HCT116 (cell line): ENCODE measurements around the gene HSF2BP. TPM values are rescaled to one million over a fixed set of nuclear protein-coding genes. Genes with fewer than 3 reads are reported as not detected.
"Not testable (repeated sequence)": the region's sequence is repeated elsewhere in the genome, so short reads cannot be mapped to it uniquely, and the experiment has no call there.

Source experiments
- ATAC-seq: fragments of 200-7000 bp; cut with Tn5 transposase; 2 replicates; pipeline ENCODE4 v1.9.1; 2020; ENCODE audit warnings: mild to moderate bottlenecking, moderate library complexity
- BruUV-seq: library from RNA; stranded (reverse); fragments of 400-500 nt; replicated peaks from 2 replicates; lab custom pipeline; 2021; lab: Mats Ljungman, UMichigan
- CTCF ChIA-PET: fragments of 300-600 bp; sonication (Branson Sonifier 250); formaldehyde crosslinking; loops from one replicate; lab custom pipeline; 2021; ENCODE audit warnings: antibody characterized with exemption; lab: Charles Lee
- POLR2A ChIA-PET: fragments of 300-600, 350-600 bp; sonication (Branson Sonifier 250); formaldehyde crosslinking; loops from one replicate; lab custom pipeline; 2021; ENCODE audit warnings: antibody characterized with exemption; lab: Charles Lee
- RAD21 ChIA-PET, 2 experiments: fragments of 300-600 bp; sonication (Branson Sonifier 250); formaldehyde crosslinking; loops; one replicate each; lab custom pipeline; 2023; ENCODE audit warnings: low total read pairs in 2 of 2; ENCODE audit not compliant: uncharacterized antibody in 2 of 2, unreplicated experiment in 2 of 2, low non-redundant PET in 1 of 2; lab: Charles Lee
- DNase-seq: peaks from one replicate; pipeline ENCODE4 v3.0.0-alpha.2; 2010; ENCODE audit warnings: low read depth, low spot score
- H2AFZ ChIP-seq: fragments of 200-600 bp; shearing (Covaris generic), sonication (generic); 2 replicates; pipeline ENCODE4 v1.6.1; 2017; ENCODE audit warnings: low read depth, mixed run types, mixed read lengths, antibody characterized with exemption, low read length; ENCODE audit not compliant: poor library complexity, severe bottlenecking
- H3K27ac ChIP-seq: 2 replicates; pipeline ENCODE4 v1.5.1; 2012; ENCODE audit warnings: low read depth, low read length
- H3K27me3 ChIP-seq: fragments of 200-600 bp; sonication (generic); 2 replicates; pipeline ENCODE4 v1.6.1; 2016; ENCODE audit warnings: mixed run types, low read length, mixed read lengths; ENCODE audit not compliant: insufficient read depth
- H3K36me3 ChIP-seq, 2 experiments: fragments of 200-500 bp in 1 of 2; fragments of 200-600 bp in 1 of 2; sonication (Bioruptor generic) in 1 of 2; sonication (generic) in 1 of 2; 2 replicates each; pipeline versions ENCODE4 v1.5.1 to v1.6.1; 2014 to 2016; ENCODE audit warnings: low read length in 2 of 2, inconsistent platforms in 1 of 2, mixed read lengths in 1 of 2, mixed run types in 1 of 2; ENCODE audit not compliant: insufficient read depth in 2 of 2, control insufficient read depth in 1 of 2
- H3K4me1 ChIP-seq, 2 experiments: fragments of 200-600 bp in 1 of 2; sonication (generic) in 1 of 2; 2 replicates each; pipeline versions ENCODE4 v1.5.1 to v1.6.1; 2012 to 2017; ENCODE audit warnings: low read length in 2 of 2, inconsistent platforms in 1 of 2, mild to moderate bottlenecking in 1 of 2, mixed read lengths in 1 of 2, mixed run types in 1 of 2, moderate library complexity in 1 of 2; ENCODE audit not compliant: insufficient read depth in 2 of 2, control insufficient read depth in 1 of 2
- H3K4me2 ChIP-seq: fragments of 200-600 bp; sonication (generic); 2 replicates; pipeline ENCODE4 v1.6.1; 2017; ENCODE audit warnings: mixed run types, low read length, mixed read lengths
- H3K4me3 ChIP-seq, 2 experiments: fragments of 200-600 bp in 1 of 2; sonication (generic) in 1 of 2; replicated peaks in 1 of 2; 2 replicates each; pipeline ENCODE4 v1.5.1; 2011 to 2016; ENCODE audit warnings: low read length in 2 of 2, control low read depth in 1 of 2, low read depth in 1 of 2, mild to moderate bottlenecking in 1 of 2, mixed read lengths in 1 of 2, mixed run types in 1 of 2
- H3K79me2 ChIP-seq: fragments of 200-600 bp; sonication (generic); 2 replicates; pipeline ENCODE4 v1.6.1; 2017; ENCODE audit warnings: mild to moderate bottlenecking, mixed run types, low read length, moderate library complexity, mixed read lengths; ENCODE audit not compliant: insufficient read depth
- H3K9ac ChIP-seq: fragments of 200-600 bp; sonication (generic); 2 replicates; pipeline ENCODE4 v1.6.1; 2016; ENCODE audit warnings: low read length, mixed read lengths
- H3K9me2 ChIP-seq: fragments of 200-600 bp; sonication (generic), shearing (Covaris generic); 2 replicates; pipeline ENCODE4 v1.6.1; 2017; ENCODE audit warnings: mixed run types, mild to moderate bottlenecking, moderate library complexity; ENCODE audit not compliant: insufficient read depth
- H3K9me3 ChIP-seq, 2 experiments: fragments of 200-500 bp in 1 of 2; fragments of 200-600 bp in 1 of 2; sonication (Bioruptor generic) in 1 of 2; sonication (generic) in 1 of 2; 2 replicates each; pipeline ENCODE4 v1.6.1; 2014 to 2017; ENCODE audit warnings: low read length in 2 of 2, mixed read lengths in 2 of 2, inconsistent platforms in 1 of 2, low read depth in 1 of 2, mild to moderate bottlenecking in 1 of 2, mixed run types in 1 of 2, moderate library complexity in 1 of 2; ENCODE audit not compliant: control insufficient read depth in 1 of 2, insufficient read depth in 1 of 2
- H4K20me1 ChIP-seq: fragments of 200-600 bp; sonication (generic), shearing (Covaris generic); 2 replicates; pipeline ENCODE4 v1.6.1; 2017; ENCODE audit warnings: mixed run types, mild to moderate bottlenecking, moderate library complexity; ENCODE audit not compliant: insufficient read depth
- ATF3 ChIP-seq: IDR thresholded peaks from 2 replicates; pipeline ENCODE4 v1.6.1; 2012
- CBX3 ChIP-seq: IDR thresholded peaks from 2 replicates; pipeline ENCODE4 v1.6.1; 2012; ENCODE audit warnings: low read depth
- ELF1 ChIP-seq: IDR thresholded peaks from 2 replicates; pipeline ENCODE4 v1.6.1; 2012; ENCODE audit warnings: low read depth, borderline replicate concordance
- EZH2 ChIP-seq: fragments of 200-600 bp; sonication (generic); IDR thresholded peaks from 2 replicates; pipeline ENCODE4 v1.6.1; 2017; ENCODE audit warnings: antibody characterized with exemption, mixed run types
- EZH2phosphoT487 ChIP-seq: fragments of 200-600 bp; IDR thresholded peaks from 2 replicates; pipeline ENCODE4 v1.6.1; 2018; ENCODE audit warnings: antibody characterized with exemption, borderline replicate concordance
- JUND ChIP-seq: IDR thresholded peaks from 2 replicates; pipeline ENCODE4 v1.6.1; 2012
- POLR2A ChIP-seq: IDR thresholded peaks from 2 replicates; pipeline ENCODE4 v1.7.0; 2011; ENCODE audit warnings: borderline replicate concordance; ENCODE audit not compliant: insufficient read depth, insufficient read length; ENCODE audit errors: extremely low read depth
- RAD21 ChIP-seq: IDR thresholded peaks from 2 replicates; pipeline ENCODE4 v1.6.1; 2012; ENCODE audit warnings: low read depth, mild to moderate bottlenecking
- REST ChIP-seq: IDR thresholded peaks from 2 replicates; pipeline ENCODE4 v1.6.1; 2012; ENCODE audit warnings: low read depth
- SP1 ChIP-seq: IDR thresholded peaks from 2 replicates; pipeline ENCODE4 v1.6.1; 2012; ENCODE audit warnings: low read depth
- YY1 ChIP-seq: IDR thresholded peaks from 2 replicates; pipeline ENCODE4 v1.6.1; 2011; ENCODE audit warnings: low read length, low read depth, moderate library complexity, mild to moderate bottlenecking; ENCODE audit not compliant: insufficient replicate concordance; ENCODE audit errors: extremely low read depth
- ZBTB33 ChIP-seq: IDR thresholded peaks from 2 replicates; pipeline ENCODE4 v1.6.1; 2011; ENCODE audit warnings: mild to moderate bottlenecking, low read length, moderate library complexity; ENCODE audit not compliant: insufficient replicate concordance; ENCODE audit errors: extremely low read depth
- ZFX ChIP-seq: fragments of 450-650 bp; IDR thresholded peaks from 2 replicates; pipeline ENCODE4 v1.6.1; 2017
- ZNF274 ChIP-seq: fragments of 200-500 bp; sonication (Bioruptor generic); IDR thresholded peaks from 2 replicates; pipeline ENCODE4 v1.6.1; 2014; ENCODE audit warnings: mild to moderate bottlenecking, low read depth, low read length, inconsistent platforms
- intact Hi-C: fragments of 100-400 bp; cut with micrococcal nuclease; formaldehyde crosslinking; loops from 2 replicates; pipeline ENCODE4 v1.10.0; 2022
- total RNA-seq: library from RNA; stranded (reverse); gene quantifications from one replicate; pipeline ENCODE4 v1.2.1, GENCODE V29; 2021; ENCODE audit not compliant: unreplicated experiment

The HSF2BP gene
- total RNA-seq, 1 experiment from 2014 or later: 0.59 TPM

- TF ChIP-seq REST (no peak), ATF3 (no peak), YY1 (no peak), SP1 (no peak), EZH2phosphoT487 (no peak), POLR2A (no peak), ZNF274 (no peak), CBX3 (no peak)
- TF ChIP-seq, all 23 proteins: peak for 0
These were observed 39.9 kb downstream of the HSF2BP start (continued) for GRCh38 chr21:43619344-43619743.

GRCh38 chr21:43618940-43619339 is 40.3 kb downstream of the HSF2BP start:
- POLR2A ChIA-PET: no interaction called here
- H3K9ac ChIP-seq: no peak overlapping the region
- BruUV-seq: no TSS peak

GRCh38 chr21:43616861-43617260 is 42.4 kb downstream of the HSF2BP start:
- not testable (repeated sequence) for BruUV-seq

More at GRCh38 chr21:43618940-43619339, 40.3 kb downstream of the HSF2BP start:
- no peak for ATAC-seq
- Histone ChIP-seq H3K4me2 (no peak overlapping the region), H3K27me3 (no peaks in the 10 kb centered on the region), H3K4me1 (no peaks in the 10 kb centered on the region), H4K20me1 (no peaks in the 10 kb centered on the region), H3K36me3 (no peaks in the 10 kb centered on the region), H3K79me2 (no peaks in the 10 kb centered on the region), H2AFZ (no peak overlapping the region)
- no peak for DNase-seq
- CTCF ChIA-PET: interaction anchor here (0.7 kb wide), 1 partner anchor 9 kb away, joined by 3 read pairs; no protein-coding TSS in a partner anchor
- RAD21 ChIA-PET: no interaction called here
- no peak for TF ChIP-seq ZFX
- no peak for TF ChIP-seq ELF1
- TF ChIP-seq YY1: no peak
- no peak for TF ChIP-seq EZH2
- no peak for TF ChIP-seq RAD21
- TF ChIP-seq ZBTB33: no peak
- no peak for TF ChIP-seq JUND
- TF ChIP-seq, all 23 proteins: peak for 0
- H3K4me3 ChIP-seq: no peak overlapping the region
- H3K9me3 ChIP-seq: peaks cover 0 to 4% of the 10 kb centered on the region in 2 experiments; a peak in 1 of 4 replicates
- no peaks in the 10 kb centered on the region for H3K9me2 ChIP-seq
- intact Hi-C loops: no loop called here
- H3K27ac ChIP-seq: no peak overlapping the region

More at GRCh38 chr21:43616861-43617260, 42.4 kb downstream of the HSF2BP start:
- DNase-seq, H2AFZ ChIP-seq, H3K9me3 ChIP-seq, intact Hi-C loops, H4K20me1 ChIP-seq, POLR2A ChIA-PET, H3K27me3 ChIP-seq, H3K79me2 ChIP-seq, ATAC-seq, H3K9me2 ChIP-seq, CTCF ChIA-PET, RAD21 ChIA-PET, H3K9ac ChIP-seq, H3K36me3 ChIP-seq, H3K4me2 ChIP-seq, H3K4me3 ChIP-seq, H3K27ac ChIP-seq: not testable (repeated sequence)
- peaks cover 6 to 13% of the 10 kb centered on the region in 2 experiments; a peak in 3 of 4 replicates for H3K4me1 ChIP-seq
